CD4-positive, alpha-beta T cell (primary cell): Measurements from ENCODE around the gene MUSK. TPM values are rescaled to one million over a fixed set of nuclear protein-coding genes. Genes with fewer than 3 reads are reported as not detected.

Source experiments
- ATAC-seq: fragments of 200-7000 bp; cut with Tn5 transposase; one replicate; pipeline ENCODE4 v1.10.0; 2022; ENCODE audit warnings: mild to moderate bottlenecking; ENCODE audit not compliant: poor library complexity
- CTCF ChIA-PET: fragments of 350-600 bp; sonication (Branson Sonifier 250); formaldehyde crosslinking; loops from one replicate; lab custom pipeline; 2021; ENCODE audit warnings: antibody characterized with exemption, inconsistent platforms; lab: Charles Lee
- POLR2A ChIA-PET: fragments of 350-600 bp; sonication (Branson Sonifier 250); formaldehyde crosslinking; loops from one replicate; lab custom pipeline; 2021; ENCODE audit warnings: antibody characterized with exemption, inconsistent platforms; lab: Charles Lee
- DNase-seq, 14 experiments: peaks; one replicate each; pipeline ENCODE4 v3.0.0-alpha.2; 2013 to 2020; ENCODE audit warnings: mixed read lengths in 2 of 14
- H3K27ac ChIP-seq, 2 donors: one replicate each; pipeline versions ENCODE4 v1.5.1 to v1.7.0; 2013; ENCODE audit warnings: low read length in 2 of 2, low read depth in 1 of 2, mild to moderate bottlenecking in 1 of 2
- H3K27me3 ChIP-seq, 2 experiments: 1 replicate in 1 of 2; 2 replicates in 1 of 2; pipeline versions ENCODE4 v1.6.1 to v1.7.0; 2013; ENCODE audit warnings: low read length in 2 of 2, control low read depth in 1 of 2, mild to moderate bottlenecking in 1 of 2, moderate library complexity in 1 of 2; ENCODE audit not compliant: insufficient read depth in 2 of 2, control insufficient read depth in 1 of 2
- H3K36me3 ChIP-seq: one replicate; pipeline ENCODE4 v1.6.1; 2013; ENCODE audit warnings: low read length, control low read depth; ENCODE audit not compliant: insufficient read depth
- H3K4me1 ChIP-seq: one replicate; pipeline ENCODE4 v1.6.1; 2013; ENCODE audit warnings: low read length, control low read depth; ENCODE audit not compliant: insufficient read depth
- H3K4me3 ChIP-seq: one replicate; pipeline ENCODE4 v1.5.1; 2013; ENCODE audit warnings: mild to moderate bottlenecking, low read length, moderate library complexity
- H3K9me3 ChIP-seq, 2 experiments: 1 replicate in 1 of 2; 2 replicates in 1 of 2; pipeline versions ENCODE4 v1.6.1 to v1.7.0; 2013; ENCODE audit warnings: low read length in 2 of 2, mild to moderate bottlenecking in 2 of 2, control low read depth in 1 of 2, moderate library complexity in 1 of 2; ENCODE audit not compliant: control insufficient read depth in 1 of 2, insufficient read depth in 1 of 2
- H3K27ac Mint-ChIP-seq: one replicate; pipeline ENCODE4 v1.8.0; 2020; ENCODE audit warnings: mixed read lengths
- H3K27me3 Mint-ChIP-seq: one replicate; pipeline ENCODE4 v1.8.0; 2021; ENCODE audit warnings: mixed read lengths
- H3K36me3 Mint-ChIP-seq: one replicate; pipeline ENCODE4 v1.8.0; 2021; ENCODE audit warnings: low read depth, mixed read lengths
- H3K4me1 Mint-ChIP-seq: one replicate; pipeline ENCODE4 v1.8.0; 2021; ENCODE audit warnings: low read depth, mixed read lengths
- H3K4me3 Mint-ChIP-seq: one replicate; pipeline ENCODE4 v1.8.0; 2020; ENCODE audit warnings: mild to moderate bottlenecking, mixed read lengths
- H3K9me3 Mint-ChIP-seq: one replicate; pipeline ENCODE4 v1.8.0; 2020; ENCODE audit warnings: mixed read lengths
- intact Hi-C, 2 experiments: fragments of 100-400 bp; cut with DNase I in 1 of 2; cut with micrococcal nuclease in 1 of 2; formaldehyde crosslinking; loops; one replicate each; pipeline versions ENCODE4 v1.15.1 to v1.9.0; 2023 to 2025; cut with DNase I, micrococcal nuclease
- total RNA-seq, 174 experiments: library from RNA in 2 of 174; stranded (reverse) in 2 of 174; gene quantifications; one replicate each; pipeline ENCODE4 v1.2.3 and lab custom pipeline; 2021 to 2026
- TF ChIP-seq, protein P1 (sequence below): fragments of 200-600 bp; IDR thresholded peaks from one replicate; pipeline ENCODE4 v1.8.0; 2022; ENCODE audit warnings: antibody characterized with exemption, mild to moderate bottlenecking

The MUSK gene
- total RNA-seq, 2 experiments from 2014 or later = not detected

DNA sequence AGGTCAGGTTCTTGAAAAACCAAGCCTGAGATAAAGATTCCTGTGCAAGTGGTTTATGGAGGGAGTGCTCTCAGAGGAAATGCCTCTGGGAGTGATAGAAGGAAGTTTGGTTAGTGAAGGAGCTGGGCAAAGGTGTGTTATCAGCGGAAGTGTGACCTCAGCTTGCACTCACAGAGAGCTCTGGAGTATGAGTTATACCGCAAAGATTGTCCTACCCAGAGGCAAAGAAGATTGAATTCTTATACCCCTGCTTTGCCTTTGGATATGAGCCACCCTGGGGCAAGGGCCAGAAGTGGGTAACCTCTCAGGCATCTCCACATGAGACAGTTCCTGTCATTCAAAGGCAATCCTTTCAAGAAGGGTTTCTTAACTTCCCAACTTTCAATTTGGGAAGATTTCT lies 145.6 kb downstream of the MUSK start:
- H3K9me3 Mint-ChIP-seq = no peaks in the 10 kb centered on the region
- no peak overlapping the region for H3K4me3 Mint-ChIP-seq
- no peaks in the 10 kb centered on the region for H3K36me3 ChIP-seq
- H3K27me3 Mint-ChIP-seq = peaks cover 6% of the 10 kb centered on the region
- ATAC-seq (no peak), DNase-seq (no peak)
- H3K9me3 ChIP-seq = no peaks in the 10 kb centered on the region
- no peaks in the 10 kb centered on the region for H3K4me1 ChIP-seq
- H3K4me3 ChIP-seq = no peak overlapping the region
- CTCF ChIA-PET = no interaction called here
- no peaks in the 10 kb centered on the region for H3K4me1 Mint-ChIP-seq
- H3K27ac Mint-ChIP-seq = no peak overlapping the region
- H3K27me3 ChIP-seq = no peaks in the 10 kb centered on the region
- no peak overlapping the region for H3K27ac ChIP-seq
- intact Hi-C loops = no loop called here
- H3K36me3 Mint-ChIP-seq = no peaks in the 10 kb centered on the region
- POLR2A ChIA-PET = no interaction called here
- TF ChIP-seq, protein P1, sequence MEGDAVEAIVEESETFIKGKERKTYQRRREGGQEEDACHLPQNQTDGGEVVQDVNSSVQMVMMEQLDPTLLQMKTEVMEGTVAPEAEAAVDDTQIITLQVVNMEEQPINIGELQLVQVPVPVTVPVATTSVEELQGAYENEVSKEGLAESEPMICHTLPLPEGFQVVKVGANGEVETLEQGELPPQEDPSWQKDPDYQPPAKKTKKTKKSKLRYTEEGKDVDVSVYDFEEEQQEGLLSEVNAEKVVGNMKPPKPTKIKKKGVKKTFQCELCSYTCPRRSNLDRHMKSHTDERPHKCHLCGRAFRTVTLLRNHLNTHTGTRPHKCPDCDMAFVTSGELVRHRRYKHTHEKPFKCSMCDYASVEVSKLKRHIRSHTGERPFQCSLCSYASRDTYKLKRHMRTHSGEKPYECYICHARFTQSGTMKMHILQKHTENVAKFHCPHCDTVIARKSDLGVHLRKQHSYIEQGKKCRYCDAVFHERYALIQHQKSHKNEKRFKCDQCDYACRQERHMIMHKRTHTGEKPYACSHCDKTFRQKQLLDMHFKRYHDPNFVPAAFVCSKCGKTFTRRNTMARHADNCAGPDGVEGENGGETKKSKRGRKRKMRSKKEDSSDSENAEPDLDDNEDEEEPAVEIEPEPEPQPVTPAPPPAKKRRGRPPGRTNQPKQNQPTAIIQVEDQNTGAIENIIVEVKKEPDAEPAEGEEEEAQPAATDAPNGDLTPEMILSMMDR = no peak

DNA sequence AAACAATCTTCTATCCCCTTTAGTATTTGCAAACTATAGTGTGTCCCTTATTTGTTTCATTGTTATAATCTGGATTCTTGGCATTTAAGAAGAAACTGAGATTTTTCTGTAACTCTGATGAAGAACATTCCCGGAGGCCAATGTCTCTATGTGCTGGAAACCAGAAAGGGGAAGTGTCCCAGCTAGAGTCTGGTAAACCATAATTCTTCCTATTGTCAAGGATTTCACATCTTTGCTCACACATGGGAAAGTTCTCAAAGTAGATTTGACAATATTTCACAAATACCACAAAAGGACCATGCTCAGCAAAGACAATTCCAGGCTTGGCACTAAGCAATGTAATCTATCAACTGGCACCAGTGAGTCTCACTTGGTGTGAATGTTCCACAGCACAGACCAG lies 146.8 kb downstream of the MUSK start:
- ATAC-seq (no peak), DNase-seq (no peak)
- no peak overlapping the region for H3K4me3 ChIP-seq
- peaks cover 6% of the 10 kb centered on the region for H3K27me3 Mint-ChIP-seq
- ChIA-PET CTCF (no interaction called here), POLR2A (no interaction called here)
- no peaks in the 10 kb centered on the region for H3K4me1 Mint-ChIP-seq
- no peaks in the 10 kb centered on the region for H3K36me3 Mint-ChIP-seq
- no peak overlapping the region for H3K27ac Mint-ChIP-seq
- H3K4me1 ChIP-seq = no peaks in the 10 kb centered on the region
- TF ChIP-seq, protein P1 = no peak
- no peak overlapping the region for H3K4me3 Mint-ChIP-seq
- H3K36me3 ChIP-seq = no peaks in the 10 kb centered on the region
- no peaks in the 10 kb centered on the region for H3K9me3 ChIP-seq
- intact Hi-C loops = no loop called here
- H3K27ac ChIP-seq = no peak overlapping the region
- no peaks in the 10 kb centered on the region for H3K27me3 ChIP-seq
- H3K9me3 Mint-ChIP-seq = no peaks in the 10 kb centered on the region

GRCh38 chr9:110820381-110820780 lies 151.8 kb downstream of the MUSK start:
- Histone ChIP-seq H3K4me3 (no peak overlapping the region), H3K9me3 (peaks cover 0 to 7% of the 10 kb centered on the region in 2 experiments), H3K36me3 (no peaks in the 10 kb centered on the region), H3K27me3 (no peaks in the 10 kb centered on the region), H3K4me1 (no peaks in the 10 kb centered on the region), H3K27ac (no peak overlapping the region)
- ChIA-PET CTCF (no interaction called here), POLR2A (no interaction called here)
- no peak overlapping the region for H3K4me3 Mint-ChIP-seq
- no peaks in the 10 kb centered on the region for H3K36me3 Mint-ChIP-seq
- H3K9me3 Mint-ChIP-seq = peaks cover 8% of the 10 kb centered on the region
- intact Hi-C loops = no loop called here
- DNase-seq (no peak), ATAC-seq (no peak)
- no peaks in the 10 kb centered on the region for H3K4me1 Mint-ChIP-seq
- H3K27ac Mint-ChIP-seq = no peak overlapping the region
- TF ChIP-seq, protein P1 = no peak
- no peaks in the 10 kb centered on the region for H3K27me3 Mint-ChIP-seq
